HG03175 (cell line): Measurements from ENCODE around the gene DCAF7.

Source experiments
- ATAC-seq: cut with Tn5 transposase; IDR thresholded peaks from one replicate; pipeline ENCODE4 v1.9.1; 2021; ENCODE audit warnings: mild to moderate bottlenecking, moderate library complexity; ENCODE audit not compliant: unreplicated experiment

The DCAF7 gene

GRCh38 chr17:63524051-63524450 is 26.2 kb upstream of the DCAF7 start:
- ATAC-seq, result no peak

DNA sequence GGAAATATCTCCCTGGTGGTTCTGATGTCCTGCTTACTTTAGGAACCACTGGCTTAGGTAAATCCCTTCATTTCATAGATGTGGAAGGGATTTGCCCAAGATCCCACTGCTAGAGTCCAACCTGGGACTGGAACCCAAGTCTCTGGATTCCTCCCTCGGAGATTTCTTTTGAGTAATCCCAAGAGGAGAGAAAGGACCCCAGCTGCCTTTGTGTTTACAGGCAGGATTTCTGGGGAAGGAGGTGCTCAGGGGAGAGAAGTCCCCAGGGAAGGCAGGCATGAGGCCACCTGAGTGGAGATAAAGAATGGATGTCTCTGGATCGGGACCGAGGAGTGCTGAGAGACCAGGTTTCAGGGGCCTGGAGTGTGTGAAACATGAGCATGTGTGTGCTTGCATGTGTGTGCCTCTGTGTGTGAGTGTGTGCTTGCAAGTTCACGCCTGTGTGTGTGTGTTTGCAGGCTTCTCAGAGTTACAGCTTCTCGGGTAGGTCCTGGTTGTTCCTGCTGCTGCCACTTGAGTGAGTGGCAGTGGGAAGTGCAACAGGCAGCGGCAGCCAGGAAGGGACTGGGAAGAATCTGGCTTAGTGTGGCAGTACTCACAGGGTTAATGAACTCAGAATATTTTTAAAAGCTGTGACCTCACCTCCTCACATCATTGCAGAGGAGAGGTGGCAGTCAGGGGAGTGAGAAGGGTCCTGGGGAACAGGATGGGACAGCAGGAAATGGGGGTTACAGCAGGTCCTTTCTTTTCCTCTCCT is 24.9 kb upstream of the DCAF7 start:
- ATAC-seq, result no peak

- ATAC-seq, result no peak
Observed at GRCh38 chr17:63526861-63527260, 23.4 kb upstream of the DCAF7 start.

DNA sequence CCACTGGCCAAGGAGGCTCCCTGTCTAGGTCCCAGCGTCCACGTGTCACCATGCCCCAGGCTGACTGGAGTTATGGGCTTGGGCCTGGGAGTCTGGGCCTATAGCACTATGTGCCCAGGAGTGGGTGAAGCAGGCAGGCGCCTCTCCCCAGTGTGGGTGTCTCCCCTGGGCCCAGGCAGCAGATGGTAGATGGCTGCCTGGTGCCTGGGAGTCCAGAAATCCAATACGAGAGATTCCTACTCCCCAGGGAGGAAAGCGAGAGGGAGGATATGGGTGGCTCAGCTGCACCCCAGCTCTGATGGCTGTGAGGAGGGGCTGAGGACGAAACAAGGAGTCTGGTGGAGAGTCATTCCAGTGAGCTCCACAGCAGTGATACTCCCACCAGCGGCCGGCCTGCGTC is 22.1 kb upstream of the DCAF7 start:
- no peak for ATAC-seq

DNA sequence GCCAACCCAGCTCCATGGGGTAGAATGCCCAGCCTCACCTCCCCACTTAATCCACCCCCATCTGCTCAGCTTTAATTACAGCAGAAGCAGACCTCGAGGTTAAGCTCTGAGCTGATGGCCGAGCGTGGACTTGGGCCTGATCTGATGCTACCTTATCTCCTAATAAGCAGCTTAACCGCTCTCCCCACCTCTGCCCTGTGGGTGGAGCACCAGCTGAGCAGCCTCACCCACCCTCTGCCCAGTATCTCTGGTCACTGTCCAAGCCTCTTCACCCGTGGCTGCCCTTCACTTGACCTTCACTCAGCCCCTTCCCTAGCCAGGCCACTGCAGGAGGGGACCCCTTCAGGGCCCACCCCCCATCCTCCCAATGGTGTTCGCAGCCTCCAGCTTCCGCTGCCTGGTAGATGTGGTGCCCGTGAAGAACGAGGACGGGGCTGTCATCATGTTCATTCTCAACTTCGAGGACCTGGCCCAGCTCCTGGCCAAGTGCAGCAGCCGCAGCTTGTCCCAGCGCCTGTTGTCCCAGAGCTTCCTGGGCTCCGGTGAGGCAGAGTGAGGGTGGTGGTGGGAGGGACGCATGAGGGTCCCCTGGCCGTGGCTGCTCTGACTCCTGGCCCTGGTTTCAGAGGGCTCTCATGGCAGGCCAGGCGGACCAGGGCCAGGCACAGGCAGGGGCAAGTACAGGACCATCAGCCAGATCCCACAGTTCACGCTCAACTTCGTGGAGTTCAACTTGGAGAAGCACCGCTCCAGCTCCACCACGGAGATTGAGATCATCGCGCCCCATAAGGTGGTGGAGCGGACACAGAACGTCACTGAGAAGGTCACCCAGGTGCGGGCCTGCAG is 20.3 kb upstream of the DCAF7 start:
- ATAC-seq, result no peak

DNA sequence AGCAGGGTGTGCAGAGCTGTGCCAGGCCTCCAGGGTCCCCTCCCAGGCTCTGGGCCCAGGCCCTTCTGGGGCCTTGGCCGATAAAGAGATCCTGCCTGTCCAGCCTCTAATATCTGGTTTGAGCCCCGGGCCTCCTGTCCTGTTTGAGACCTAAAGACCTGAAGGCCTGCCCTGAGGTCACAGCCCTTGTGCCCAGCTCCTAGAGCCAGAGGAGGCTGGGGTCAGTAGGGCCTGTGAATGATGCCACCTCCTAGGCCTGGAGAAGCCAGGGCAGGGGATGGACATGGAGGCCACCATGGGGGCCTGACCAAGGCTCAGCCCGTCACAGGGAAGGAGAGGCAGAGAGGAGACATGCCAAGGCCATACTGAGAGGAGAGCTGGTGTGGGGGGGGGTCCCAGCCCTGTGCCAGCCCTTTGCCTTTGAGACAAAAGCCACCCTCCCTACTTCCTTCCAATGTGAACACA is 19.7 kb upstream of the DCAF7 start:
- no peak for ATAC-seq

DNA sequence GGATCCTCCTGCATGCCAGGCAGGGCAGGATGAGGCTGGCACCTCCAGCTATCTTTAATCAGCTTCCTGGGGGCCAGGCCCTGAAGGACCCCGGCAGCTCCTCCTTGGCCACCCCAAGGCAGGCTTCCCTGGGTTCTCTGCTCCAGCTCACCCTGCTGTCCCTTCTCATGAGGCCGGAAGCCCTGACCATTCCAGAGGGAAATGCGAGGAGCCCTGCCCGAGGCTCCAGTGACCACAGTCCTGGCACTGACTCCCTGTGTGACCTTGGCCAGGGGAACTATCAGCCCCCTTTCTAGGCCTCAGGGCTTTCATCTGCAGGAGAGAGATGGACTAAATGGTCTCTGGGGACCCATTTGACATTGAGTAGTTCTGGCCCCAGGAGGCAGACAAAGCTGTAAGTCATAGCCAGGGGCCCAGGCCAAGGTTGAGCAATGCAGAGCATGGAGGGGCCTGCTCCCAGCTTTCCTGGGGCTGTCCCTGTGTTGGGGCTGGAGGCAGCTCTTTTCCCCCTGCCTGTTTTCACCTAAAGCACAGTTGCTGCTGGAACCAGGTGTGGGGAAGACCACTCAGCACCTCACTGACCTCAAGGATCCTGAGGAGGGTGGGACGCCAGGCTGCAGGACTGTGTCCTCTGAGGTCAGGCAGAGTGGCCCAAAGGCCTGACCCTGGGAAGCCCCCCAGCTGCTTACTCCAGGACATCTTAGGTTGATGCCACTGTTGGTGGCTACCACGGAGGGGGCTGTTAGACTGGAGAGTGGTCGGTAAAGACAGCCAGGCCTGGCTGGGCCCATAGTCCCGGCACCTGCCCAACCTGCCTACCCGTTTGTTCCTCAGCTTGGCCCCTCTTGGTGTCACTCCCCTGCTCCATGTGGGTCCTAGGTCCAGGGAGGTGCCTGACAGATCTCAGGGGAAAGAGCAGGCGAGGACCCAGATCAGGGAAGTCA is 19.0 kb upstream of the DCAF7 start:
- ATAC-seq, result no peak

DNA sequence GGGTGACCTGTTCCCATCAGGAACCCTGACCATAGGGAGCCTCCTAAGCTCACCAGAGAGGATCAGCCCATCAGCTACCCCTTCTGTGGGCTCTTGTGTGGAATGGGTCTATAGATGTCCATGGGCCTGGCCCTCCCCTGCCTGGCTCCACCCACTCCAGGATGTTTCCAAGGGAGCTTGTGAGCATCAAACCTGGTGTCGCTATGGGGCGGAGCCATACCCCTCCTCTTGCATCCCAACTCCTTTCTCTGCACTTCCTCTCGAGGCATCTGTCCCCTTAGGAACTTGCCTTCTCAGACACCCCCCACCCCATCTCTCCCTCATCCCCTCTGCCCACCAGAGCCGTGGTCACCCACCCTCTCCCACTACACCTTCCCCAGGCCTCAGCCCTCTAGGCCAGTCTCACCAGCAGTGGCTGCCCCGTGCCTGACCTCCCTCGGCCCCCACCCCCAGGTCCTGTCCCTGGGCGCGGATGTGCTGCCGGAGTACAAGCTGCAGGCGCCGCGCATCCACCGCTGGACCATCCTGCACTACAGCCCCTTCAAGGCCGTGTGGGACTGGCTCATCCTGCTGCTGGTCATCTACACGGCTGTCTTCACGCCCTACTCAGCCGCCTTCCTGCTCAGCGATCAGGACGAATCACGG is 16.7 kb upstream of the DCAF7 start:
- no peak for ATAC-seq

DNA sequence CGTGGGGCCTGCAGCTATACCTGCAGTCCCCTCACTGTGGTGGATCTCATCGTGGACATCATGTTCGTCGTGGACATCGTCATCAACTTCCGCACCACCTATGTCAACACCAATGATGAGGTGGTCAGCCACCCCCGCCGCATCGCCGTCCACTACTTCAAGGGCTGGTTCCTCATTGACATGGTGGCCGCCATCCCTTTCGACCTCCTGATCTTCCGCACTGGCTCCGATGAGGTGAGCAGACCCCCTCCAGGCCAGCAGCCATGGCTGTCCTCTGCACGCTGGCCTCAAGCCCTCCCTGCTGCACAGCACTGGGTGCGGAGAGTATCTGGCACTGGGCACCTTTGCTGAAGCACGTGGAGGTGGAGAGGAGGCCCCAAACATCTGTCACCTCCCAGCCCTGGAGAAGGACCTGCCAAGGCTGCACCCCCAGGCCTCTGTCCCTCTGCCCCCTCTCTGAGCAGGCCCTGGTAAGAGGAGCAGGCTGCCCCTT is 16.2 kb upstream of the DCAF7 start:
- no peak for ATAC-seq

- ATAC-seq, result no peak
Observed at GRCh38 chr17:63534816-63535455, 15.3 kb upstream of the DCAF7 start.

- no peak for ATAC-seq
Observed at GRCh38 chr17:63535640-63536039, 14.6 kb upstream of the DCAF7 start.

DNA sequence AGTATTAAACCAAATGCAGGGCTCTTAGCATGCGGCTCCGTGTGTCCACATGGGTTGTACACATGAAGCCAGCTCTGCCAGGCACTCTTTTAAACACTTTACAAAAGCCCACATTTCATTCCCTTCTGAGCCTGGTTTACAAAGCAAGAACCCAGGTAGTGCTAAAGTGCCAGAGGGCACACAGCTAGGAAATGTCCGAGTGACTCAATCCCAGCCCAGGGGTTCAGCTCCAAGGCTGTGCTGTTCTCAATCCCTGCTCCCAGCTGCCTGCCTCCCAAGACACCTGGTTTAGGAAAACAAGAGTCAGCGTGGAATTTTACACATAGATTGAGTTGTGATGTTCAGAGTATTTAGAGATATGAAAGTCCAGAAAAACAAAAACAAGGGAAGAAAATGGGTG is 13.3 kb upstream of the DCAF7 start:
- no peak for ATAC-seq

- no peak for ATAC-seq
Observed at GRCh38 chr17:63537991-63538692, 12.1 kb upstream of the DCAF7 start.

DNA sequence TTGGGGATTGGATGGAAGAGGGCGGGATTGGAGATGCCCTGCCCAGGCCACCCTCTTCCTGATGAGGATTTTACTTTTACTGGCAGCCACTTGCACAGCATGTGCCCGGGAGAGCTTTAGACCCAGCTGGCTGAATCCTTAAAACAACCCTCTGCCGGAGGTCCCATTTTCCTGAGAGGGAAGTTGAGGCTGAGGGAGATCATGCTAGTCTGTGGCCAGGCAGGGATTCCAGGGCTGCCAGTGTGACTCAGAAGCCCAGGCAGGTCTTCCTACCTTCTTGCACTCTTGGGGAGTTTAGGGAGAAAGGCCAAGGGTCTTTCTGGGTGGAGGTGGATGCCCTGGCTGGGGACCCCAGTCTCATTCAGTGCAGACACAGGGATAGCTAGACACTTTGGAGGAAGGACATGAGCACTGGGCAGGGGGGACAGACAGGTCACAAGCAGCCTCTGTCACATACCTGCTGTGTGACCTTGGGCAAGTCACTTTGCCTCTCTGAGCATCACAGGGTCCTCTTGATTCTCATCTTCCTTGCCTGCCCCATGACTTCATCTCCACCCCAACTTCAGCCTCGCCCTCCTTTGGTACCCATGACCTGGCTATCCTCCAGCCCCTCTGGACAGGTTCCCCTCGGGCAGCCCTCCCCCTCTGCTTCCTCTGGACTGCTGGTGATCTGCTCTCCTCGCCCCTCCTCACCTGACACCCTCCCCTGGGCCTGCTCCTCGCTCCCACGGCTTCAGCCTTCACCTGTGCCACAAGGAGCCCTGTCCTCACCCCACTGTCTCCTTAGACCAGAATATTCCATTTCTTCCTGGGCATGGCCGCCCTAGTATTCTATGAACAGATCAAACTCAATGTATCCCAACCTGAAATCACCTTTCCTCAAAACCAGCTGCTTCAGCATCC is 11.3 kb upstream of the DCAF7 start:
- ATAC-seq, result no peak

- no peak for ATAC-seq
Observed at GRCh38 chr17:63540590-63540989, 9.7 kb upstream of the DCAF7 start.

DNA sequence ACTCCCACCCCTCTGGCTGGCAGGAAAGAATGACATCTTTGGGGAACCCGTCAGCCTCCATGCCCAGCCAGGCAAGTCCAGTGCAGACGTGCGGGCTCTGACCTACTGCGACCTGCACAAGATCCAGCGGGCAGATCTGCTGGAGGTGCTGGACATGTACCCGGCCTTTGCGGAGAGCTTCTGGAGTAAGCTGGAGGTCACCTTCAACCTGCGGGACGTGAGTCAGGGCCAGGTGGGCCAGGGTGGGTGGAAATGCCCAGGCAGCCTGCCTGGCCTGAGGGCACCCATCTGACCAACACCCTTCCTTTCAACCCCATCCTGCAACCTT is 8.1 kb upstream of the DCAF7 start:
- ATAC-seq, result no peak

DNA sequence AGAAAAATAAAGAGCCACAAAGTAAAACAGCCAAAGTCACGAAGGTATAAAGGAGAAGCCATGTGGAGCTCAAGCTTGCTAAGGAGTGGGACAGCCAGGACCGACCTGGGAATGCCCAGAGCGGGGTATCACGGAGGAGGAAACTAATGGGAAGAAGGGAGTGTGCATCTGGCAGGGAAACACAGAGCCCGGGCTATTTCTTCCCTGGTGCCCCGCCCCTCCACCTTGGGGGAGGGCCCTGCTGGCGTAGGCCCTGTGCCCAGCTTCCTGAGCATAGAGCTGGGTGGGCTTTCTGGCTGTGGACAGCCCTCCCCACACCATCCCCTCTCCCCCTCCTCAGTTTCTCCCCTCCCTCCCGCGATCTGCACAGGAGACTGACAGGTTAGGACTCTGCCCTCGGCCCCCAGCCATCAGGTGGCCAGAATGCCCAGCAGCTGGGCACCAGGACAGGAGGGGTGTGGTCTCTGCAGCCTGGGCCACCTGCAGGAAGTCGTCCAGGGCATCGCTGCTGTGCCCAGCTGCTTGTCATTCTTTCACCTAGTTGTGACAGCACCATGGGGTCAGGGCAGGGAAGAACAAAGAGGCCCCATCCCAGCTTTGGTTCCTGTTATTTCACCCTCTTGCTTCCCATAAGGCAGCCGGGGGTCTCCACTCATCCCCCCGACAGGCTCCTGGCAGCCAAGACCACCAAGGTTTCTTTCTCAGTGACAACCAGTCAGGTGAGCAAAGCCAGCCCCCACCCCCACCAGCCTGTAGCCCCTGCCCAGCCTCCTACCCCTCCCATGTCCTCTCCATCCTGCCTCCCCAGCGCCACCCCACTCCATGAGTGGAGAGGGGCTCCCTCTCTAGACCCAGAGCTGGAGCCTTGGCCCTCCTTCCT is 7.1 kb upstream of the DCAF7 start:
- no peak for ATAC-seq
